ENCODE data around the gene LIN28B. TPM values are rescaled to one million over a fixed set of nuclear protein-coding genes. Genes with fewer than 3 reads are reported as not detected.

The LIN28B gene
- total and polyA plus RNA-seq, 2 experiments from 2014 or later, result 35.3 to 96.4 TPM

DNA sequence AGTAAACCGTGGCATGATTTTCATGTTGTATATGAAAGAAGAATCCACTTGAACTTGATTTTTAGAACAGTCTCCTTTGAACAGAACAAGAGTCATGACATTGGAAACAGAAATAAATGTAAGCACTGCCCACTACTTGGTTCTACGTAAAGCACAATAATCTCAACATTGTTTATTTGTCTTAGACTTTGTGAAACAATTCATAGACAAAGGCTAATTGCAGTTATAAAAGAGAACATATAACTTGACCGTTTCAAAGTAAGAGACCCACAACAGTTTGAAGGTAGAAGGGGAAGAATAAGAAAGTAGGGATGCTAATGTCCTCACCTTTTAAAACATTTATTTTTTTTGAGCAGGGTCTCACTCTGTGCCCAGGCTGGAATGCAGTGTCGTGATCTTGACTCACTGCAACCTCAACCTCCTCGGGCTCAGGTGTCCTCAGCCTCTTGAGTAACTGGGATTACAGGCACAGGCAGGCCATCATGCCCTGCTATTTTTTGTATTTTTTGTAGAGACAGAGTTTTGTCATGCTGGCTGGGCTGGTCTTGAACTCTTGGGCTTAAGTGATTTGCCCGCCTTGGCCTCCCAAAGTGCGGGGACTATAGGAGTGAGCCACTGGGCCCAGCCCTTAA is 151.8 kb downstream of the LIN28B start:
- H2AFZ ChIP-seq, result no peak overlapping the region
- Mint-ChIP-seq H3K4me1 (peaks cover 2% of the 10 kb centered on the region; the same call in 1 of the 3 replicates), H3K36me3 (ENCODE audit: low read depth) (no peaks in the 10 kb centered on the region), H3K27me3 (ENCODE audit: insufficient read depth, low read depth, poor library complexity) (no peaks in the 10 kb centered on the region), H3K9me3 (no peaks in the 10 kb centered on the region), H3K27ac (no peak overlapping the region), H3K4me3 (no peak overlapping the region)
- H3K79me2 ChIP-seq (replicated peaks; ENCODE audit: insufficient read depth), result no peaks in the 10 kb centered on the region
- DNase-seq (ENCODE audit: low spot score), result no peak
- no peaks in the 10 kb centered on the region for H4K20me1 ChIP-seq (replicated peaks; ENCODE audit: insufficient read depth)
- H3K4me1 ChIP-seq (ENCODE audit: insufficient read depth), result no peaks in the 10 kb centered on the region
- TF ChIP-seq ETS1 (IDR thresholded peaks at IDR 0.05), result no peak
- no peak for TF ChIP-seq CREB1 (CRISPR knock-in tag; IDR thresholded peaks at IDR 0.05; ENCODE audit: low read depth)
- TF ChIP-seq EZH2 (IDR thresholded peaks at IDR 0.05; ENCODE audit: low read depth, unreplicated experiment), result no peak
- TF ChIP-seq, protein P1, sequence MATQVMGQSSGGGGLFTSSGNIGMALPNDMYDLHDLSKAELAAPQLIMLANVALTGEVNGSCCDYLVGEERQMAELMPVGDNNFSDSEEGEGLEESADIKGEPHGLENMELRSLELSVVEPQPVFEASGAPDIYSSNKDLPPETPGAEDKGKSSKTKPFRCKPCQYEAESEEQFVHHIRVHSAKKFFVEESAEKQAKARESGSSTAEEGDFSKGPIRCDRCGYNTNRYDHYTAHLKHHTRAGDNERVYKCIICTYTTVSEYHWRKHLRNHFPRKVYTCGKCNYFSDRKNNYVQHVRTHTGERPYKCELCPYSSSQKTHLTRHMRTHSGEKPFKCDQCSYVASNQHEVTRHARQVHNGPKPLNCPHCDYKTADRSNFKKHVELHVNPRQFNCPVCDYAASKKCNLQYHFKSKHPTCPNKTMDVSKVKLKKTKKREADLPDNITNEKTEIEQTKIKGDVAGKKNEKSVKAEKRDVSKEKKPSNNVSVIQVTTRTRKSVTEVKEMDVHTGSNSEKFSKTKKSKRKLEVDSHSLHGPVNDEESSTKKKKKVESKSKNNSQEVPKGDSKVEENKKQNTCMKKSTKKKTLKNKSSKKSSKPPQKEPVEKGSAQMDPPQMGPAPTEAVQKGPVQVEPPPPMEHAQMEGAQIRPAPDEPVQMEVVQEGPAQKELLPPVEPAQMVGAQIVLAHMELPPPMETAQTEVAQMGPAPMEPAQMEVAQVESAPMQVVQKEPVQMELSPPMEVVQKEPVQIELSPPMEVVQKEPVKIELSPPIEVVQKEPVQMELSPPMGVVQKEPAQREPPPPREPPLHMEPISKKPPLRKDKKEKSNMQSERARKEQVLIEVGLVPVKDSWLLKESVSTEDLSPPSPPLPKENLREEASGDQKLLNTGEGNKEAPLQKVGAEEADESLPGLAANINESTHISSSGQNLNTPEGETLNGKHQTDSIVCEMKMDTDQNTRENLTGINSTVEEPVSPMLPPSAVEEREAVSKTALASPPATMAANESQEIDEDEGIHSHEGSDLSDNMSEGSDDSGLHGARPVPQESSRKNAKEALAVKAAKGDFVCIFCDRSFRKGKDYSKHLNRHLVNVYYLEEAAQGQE (IDR thresholded peaks at IDR 0.05; ENCODE audit: unreplicated experiment), result no peak
- no peak for TF ChIP-seq STAT1 (IDR thresholded peaks at IDR 0.05; ENCODE audit: unreplicated experiment)
- TF ChIP-seq, protein P2, sequence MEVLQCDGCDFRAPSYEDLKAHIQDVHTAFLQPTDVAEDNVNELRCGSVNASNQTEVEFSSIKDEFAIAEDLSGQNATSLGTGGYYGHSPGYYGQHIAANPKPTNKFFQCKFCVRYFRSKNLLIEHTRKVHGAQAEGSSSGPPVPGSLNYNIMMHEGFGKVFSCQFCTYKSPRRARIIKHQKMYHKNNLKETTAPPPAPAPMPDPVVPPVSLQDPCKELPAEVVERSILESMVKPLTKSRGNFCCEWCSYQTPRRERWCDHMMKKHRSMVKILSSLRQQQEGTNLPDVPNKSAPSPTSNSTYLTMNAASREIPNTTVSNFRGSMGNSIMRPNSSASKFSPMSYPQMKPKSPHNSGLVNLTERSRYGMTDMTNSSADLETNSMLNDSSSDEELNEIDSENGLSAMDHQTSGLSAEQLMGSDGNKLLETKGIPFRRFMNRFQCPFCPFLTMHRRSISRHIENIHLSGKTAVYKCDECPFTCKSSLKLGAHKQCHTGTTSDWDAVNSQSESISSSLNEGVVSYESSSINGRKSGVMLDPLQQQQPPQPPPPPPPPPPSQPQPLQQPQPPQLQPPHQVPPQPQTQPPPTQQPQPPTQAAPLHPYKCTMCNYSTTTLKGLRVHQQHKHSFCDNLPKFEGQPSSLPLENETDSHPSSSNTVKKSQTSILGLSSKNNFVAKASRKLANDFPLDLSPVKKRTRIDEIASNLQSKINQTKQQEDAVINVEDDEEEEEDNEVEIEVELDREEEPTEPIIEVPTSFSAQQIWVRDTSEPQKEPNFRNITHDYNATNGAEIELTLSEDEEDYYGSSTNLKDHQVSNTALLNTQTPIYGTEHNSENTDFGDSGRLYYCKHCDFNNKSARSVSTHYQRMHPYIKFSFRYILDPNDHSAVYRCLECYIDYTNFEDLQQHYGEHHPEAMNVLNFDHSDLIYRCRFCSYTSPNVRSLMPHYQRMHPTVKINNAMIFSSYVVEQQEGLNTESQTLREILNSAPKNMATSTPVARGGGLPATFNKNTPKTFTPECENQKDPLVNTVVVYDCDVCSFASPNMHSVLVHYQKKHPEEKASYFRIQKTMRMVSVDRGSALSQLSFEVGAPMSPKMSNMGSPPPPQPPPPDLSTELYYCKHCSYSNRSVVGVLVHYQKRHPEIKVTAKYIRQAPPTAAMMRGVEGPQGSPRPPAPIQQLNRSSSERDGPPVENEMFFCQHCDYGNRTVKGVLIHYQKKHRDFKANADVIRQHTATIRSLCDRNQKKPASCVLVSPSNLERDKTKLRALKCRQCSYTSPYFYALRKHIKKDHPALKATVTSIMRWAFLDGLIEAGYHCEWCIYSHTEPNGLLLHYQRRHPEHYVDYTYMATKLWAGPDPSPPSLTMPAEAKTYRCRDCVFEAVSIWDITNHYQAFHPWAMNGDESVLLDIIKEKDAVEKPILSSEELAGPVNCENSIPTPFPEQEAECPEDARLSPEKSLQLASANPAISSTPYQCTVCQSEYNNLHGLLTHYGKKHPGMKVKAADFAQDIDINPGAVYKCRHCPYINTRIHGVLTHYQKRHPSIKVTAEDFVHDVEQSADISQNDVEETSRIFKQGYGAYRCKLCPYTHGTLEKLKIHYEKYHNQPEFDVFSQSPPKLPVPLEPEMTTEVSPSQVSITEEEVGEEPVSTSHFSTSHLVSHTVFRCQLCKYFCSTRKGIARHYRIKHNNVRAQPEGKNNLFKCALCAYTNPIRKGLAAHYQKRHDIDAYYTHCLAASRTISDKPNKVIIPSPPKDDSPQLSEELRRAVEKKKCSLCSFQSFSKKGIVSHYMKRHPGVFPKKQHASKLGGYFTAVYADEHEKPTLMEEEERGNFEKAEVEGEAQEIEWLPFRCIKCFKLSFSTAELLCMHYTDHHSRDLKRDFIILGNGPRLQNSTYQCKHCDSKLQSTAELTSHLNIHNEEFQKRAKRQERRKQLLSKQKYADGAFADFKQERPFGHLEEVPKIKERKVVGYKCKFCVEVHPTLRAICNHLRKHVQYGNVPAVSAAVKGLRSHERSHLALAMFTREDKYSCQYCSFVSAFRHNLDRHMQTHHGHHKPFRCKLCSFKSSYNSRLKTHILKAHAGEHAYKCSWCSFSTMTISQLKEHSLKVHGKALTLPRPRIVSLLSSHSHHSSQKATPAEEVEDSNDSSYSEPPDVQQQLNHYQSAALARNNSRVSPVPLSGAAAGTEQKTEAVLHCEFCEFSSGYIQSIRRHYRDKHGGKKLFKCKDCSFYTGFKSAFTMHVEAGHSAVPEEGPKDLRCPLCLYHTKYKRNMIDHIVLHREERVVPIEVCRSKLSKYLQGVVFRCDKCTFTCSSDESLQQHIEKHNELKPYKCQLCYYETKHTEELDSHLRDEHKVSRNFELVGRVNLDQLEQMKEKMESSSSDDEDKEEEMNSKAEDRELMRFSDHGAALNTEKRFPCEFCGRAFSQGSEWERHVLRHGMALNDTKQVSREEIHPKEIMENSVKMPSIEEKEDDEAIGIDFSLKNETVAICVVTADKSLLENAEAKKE (CRISPR knock-in tag; IDR thresholded peaks at IDR 0.05), result no peak
- TF ChIP-seq POLR2AphosphoS5 (IDR thresholded peaks at IDR 0.05; ENCODE audit: low read depth), result no peak
- TF ChIP-seq ZNF114 (CRISPR knock-in tag; IDR thresholded peaks at IDR 0.05), result no peak
- TF ChIP-seq JUNB (IDR thresholded peaks at IDR 0.05; ENCODE audit: unreplicated experiment), result no peak
- no peak for TF ChIP-seq EZH2phosphoT487 (IDR thresholded peaks at IDR 0.05; ENCODE audit: unreplicated experiment)
- TF ChIP-seq ZNF331 (CRISPR knock-in tag; IDR thresholded peaks at IDR 0.05; ENCODE audit: low read depth), result no peak
- no peak for TF ChIP-seq NANOG (IDR thresholded peaks at IDR 0.05; ENCODE audit: borderline replicate concordance)
- TF ChIP-seq CTCF (conservative IDR thresholded peaks at IDR 0.05; ENCODE audit: low read depth in 2 of 2), result no peak
- H3K4me2 ChIP-seq, result no peak overlapping the region
- no peaks in the 10 kb centered on the region for H3K36me3 ChIP-seq (ENCODE audit: insufficient read depth)
- H3K4me3 ChIP-seq, result no peak overlapping the region
- no peaks in the 10 kb centered on the region for H3K9me2 ChIP-seq (ENCODE audit: insufficient read depth)
- H3K27ac ChIP-seq (ENCODE audit: low read depth), result no peak overlapping the region
- no peaks in the 10 kb centered on the region for H3F3A ChIP-seq (replicated peaks; ENCODE audit: low read depth)
- H3K27me3 ChIP-seq (ENCODE audit: insufficient read depth), result no peaks in the 10 kb centered on the region
- no peak for ATAC-seq
